ENCODE measurements around the gene ZNF778. TPM values are rescaled to one million over a fixed set of nuclear protein-coding genes. Genes with fewer than 3 reads are reported as not detected.
"Not testable (repeated sequence)": the region's sequence is repeated elsewhere in the genome, so short reads cannot be mapped to it uniquely, and the experiment has no call there.

ZNF778 gene
- total and polyA plus RNA-seq, 2 of the 13 experiments (the other 11 are each of a cell fraction or from before 2014, with no cell fraction given): 3.8 to 7.2 TPM

DNA sequence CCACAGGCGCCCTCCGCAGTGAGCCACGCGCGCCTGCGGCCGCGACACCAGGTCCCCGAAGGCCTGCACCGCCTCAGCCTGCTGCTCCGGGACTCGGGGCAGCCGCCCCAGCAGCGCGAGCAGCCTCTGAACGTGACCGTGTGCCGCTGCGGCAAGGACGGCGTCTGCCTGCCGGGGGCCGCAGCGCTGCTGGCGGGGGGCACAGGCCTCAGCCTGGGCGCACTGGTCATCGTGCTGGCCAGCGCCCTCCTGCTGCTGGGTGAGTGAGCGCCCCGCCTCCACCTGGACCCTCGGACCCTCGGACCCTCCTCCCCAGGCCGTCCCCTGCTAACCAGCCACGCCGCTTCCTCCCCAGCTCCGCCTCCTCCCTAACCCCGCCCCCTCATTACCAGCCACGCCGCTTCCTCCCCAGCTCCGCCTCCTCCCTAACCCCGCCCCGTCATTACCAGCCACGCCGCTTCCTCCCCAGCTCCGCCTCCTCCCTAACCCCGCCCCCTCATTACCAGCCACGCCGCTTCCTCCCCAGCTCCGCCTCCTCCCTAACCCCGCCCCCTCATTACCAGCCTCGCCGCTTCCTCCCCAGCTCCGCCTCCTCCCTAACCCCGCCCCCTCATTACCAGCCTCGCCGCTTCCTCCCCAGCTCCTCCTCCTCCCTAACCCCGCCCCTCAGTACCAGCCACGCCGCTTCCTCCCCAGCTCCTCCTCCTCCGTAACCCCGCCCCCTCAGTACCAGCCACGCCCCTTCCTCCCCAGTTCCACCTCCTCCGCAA lies 25.1 kb upstream of the ZNF778 start (continued):
- TF ChIP-seq, protein P1, sequence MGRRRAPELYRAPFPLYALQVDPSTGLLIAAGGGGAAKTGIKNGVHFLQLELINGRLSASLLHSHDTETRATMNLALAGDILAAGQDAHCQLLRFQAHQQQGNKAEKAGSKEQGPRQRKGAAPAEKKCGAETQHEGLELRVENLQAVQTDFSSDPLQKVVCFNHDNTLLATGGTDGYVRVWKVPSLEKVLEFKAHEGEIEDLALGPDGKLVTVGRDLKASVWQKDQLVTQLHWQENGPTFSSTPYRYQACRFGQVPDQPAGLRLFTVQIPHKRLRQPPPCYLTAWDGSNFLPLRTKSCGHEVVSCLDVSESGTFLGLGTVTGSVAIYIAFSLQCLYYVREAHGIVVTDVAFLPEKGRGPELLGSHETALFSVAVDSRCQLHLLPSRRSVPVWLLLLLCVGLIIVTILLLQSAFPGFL (CRISPR knock-in tag; IDR thresholded peaks at IDR 0.05): 0 out of 2 replicates have a peak, but pooled peaks have one; percentile 78
- peak; percentile 89; the same call in 1 of the 2 replicates for TF ChIP-seq ZNF414 (CRISPR knock-in tag; IDR thresholded peaks at IDR 0.05)
- not testable (repeated sequence) for TF ChIP-seq NONO (IDR thresholded peaks at IDR 0.05)
- peak; percentile 76; the same call in 1 of the 2 replicates for TF ChIP-seq NONO (CRISPR knock-in tag; conservative IDR thresholded peaks at IDR 0.05)
- 0 out of 2 replicates have a peak, but pooled peaks have one; percentile 66 for TF ChIP-seq CHCHD3 (CRISPR knock-in tag; IDR thresholded peaks at IDR 0.05)
- 0 out of 2 replicates have a peak, but pooled peaks have one; percentile 56 for TF ChIP-seq TBP (CRISPR knock-in tag; IDR thresholded peaks at IDR 0.05)
- peak; percentile 57 for TF ChIP-seq ARID5B (CRISPR knock-in tag; IDR thresholded peaks at IDR 0.05)
- peak; percentile 31 for TF ChIP-seq ZNF407 (CRISPR knock-in tag; IDR thresholded peaks at IDR 0.05; ENCODE audit: not compliant biosample characterization)
- TF ChIP-seq HNRNPLL (IDR thresholded peaks at IDR 0.05; ENCODE audit: low read depth, low read length, poor library complexity, severe bottlenecking): peak; percentile 72
- TF ChIP-seq ZNF598 (CRISPR knock-in tag; IDR thresholded peaks at IDR 0.05; ENCODE audit: borderline replicate concordance): peak; percentile 87; the same call in 1 of the 2 replicates
- peak; percentile 92 for TF ChIP-seq ZSCAN21 (CRISPR knock-in tag; IDR thresholded peaks at IDR 0.05; ENCODE audit: borderline replicate concordance)
- peak; percentile 97; the same call in 1 of the 2 replicates for TF ChIP-seq ZNF720 (CRISPR knock-in tag; IDR thresholded peaks at IDR 0.05)
- TF ChIP-seq ZNF543 (CRISPR knock-in tag; IDR thresholded peaks at IDR 0.05): peak; percentile 43; the same call in 1 of the 2 replicates

All from HepG2 (cell line).